Lung (tissue), 12 donors: Measurements from ENCODE around the gene PTN. TPM values are rescaled to one million over a fixed set of nuclear protein-coding genes. Genes with fewer than 3 reads are reported as not detected.

Source experiments
- ATAC-seq: fragments of 200-7000 bp; cut with Tn5 transposase; one replicate; pipeline ENCODE4 v1.9.1; 2020; ENCODE audit warnings: moderate number of reproducible peaks; ENCODE audit not compliant: insufficient read depth, low FRiP score
- DNase-seq, 3 donors: peaks; one replicate each; pipeline ENCODE4 v3.0.0-alpha.2; 2013 to 2017
- H3K27ac ChIP-seq, 2 donors: one replicate each; pipeline ENCODE4 v1.5.1; 2013; ENCODE audit warnings: mild to moderate bottlenecking in 2 of 2, moderate library complexity in 2 of 2, control low read depth in 1 of 2, inconsistent platforms in 1 of 2, low read depth in 1 of 2, low read length in 1 of 2
- H3K27me3 ChIP-seq, 3 donors: one replicate each; pipeline ENCODE4 v1.5.1; 2013; ENCODE audit warnings: low read length in 2 of 3; ENCODE audit not compliant: control insufficient read depth in 3 of 3, insufficient read depth in 3 of 3
- H3K36me3 ChIP-seq, 4 donors: one replicate each; pipeline ENCODE4 v1.5.1; 2013; ENCODE audit warnings: low read length in 4 of 4, mild to moderate bottlenecking in 1 of 4, moderate library complexity in 1 of 4; ENCODE audit not compliant: control insufficient read depth in 4 of 4, insufficient read depth in 4 of 4
- H3K4me1 ChIP-seq, 5 donors: one replicate each; pipeline ENCODE4 v1.5.1; 2013; ENCODE audit warnings: low read length in 5 of 5, mild to moderate bottlenecking in 2 of 5, moderate library complexity in 1 of 5; ENCODE audit not compliant: control insufficient read depth in 5 of 5, insufficient read depth in 5 of 5
- H3K4me3 ChIP-seq: one replicate; pipeline ENCODE4 v1.5.1; 2013; ENCODE audit warnings: mild to moderate bottlenecking, control low read depth, moderate library complexity
- H3K9ac ChIP-seq, 2 donors: one replicate each; pipeline ENCODE4 v1.5.1; 2013; ENCODE audit warnings: low read length in 2 of 2, control low read depth in 1 of 2; ENCODE audit not compliant: insufficient read depth in 1 of 2
- H3K9me3 ChIP-seq, 4 donors: one replicate each; pipeline ENCODE4 v1.5.1; 2013; ENCODE audit warnings: low read length in 3 of 4, mild to moderate bottlenecking in 1 of 4, moderate library complexity in 1 of 4; ENCODE audit not compliant: control insufficient read depth in 4 of 4, insufficient read depth in 3 of 4
- CTCF ChIP-seq: IDR thresholded peaks from 2 replicates; pipeline ENCODE4 v1.5.1; 2012; ENCODE audit warnings: mild to moderate bottlenecking; ENCODE audit errors: control extremely low read depth, extremely low read depth
- WGBS, 2 donors: extraction: QIAGEN DNeasy Blood & Tissue Kit; methylation state at CpG; one replicate each; pipeline ENCODE4 v1.1.7; 2013; 5-methylcytosine and 5-hydroxymethylcytosine counted together
- polyA plus RNA-seq, 2 donors: library from polyadenylated mRNA; stranded (reverse); fragments of 200-250 nt; gene quantifications; one replicate each; pipeline ENCODE4 v1.2.1, GENCODE V29; 2013
- total RNA-seq, 2 donors: library from RNA; depleted of rRNA in 1 of 2; stranded (reverse); fragments of >200 nt in 1 of 2; gene quantifications; one replicate each; pipeline ENCODE4 v1.2.1, GENCODE V29; 2014 to 2021
- donor health status: control.
- donor health status: control.
- donor health status: Bipolar disorder and iron deficiency.
- donor health status: healthy.
- donor health status: DM: yes; HTN: yes; CAD: no.

The PTN gene
- total and polyA plus RNA-seq, 4 donors, result 0.77 to 43.1 (median 2.6) TPM

- 88 to 95% methylated on average over 2 of the region's 2 CpGs for WGBS, 2 donors
Observed at GRCh38 chr7:137254766-137255165, 88.8 kb downstream of the PTN start.

GRCh38 chr7:137245890-137246289 lies 97.6 kb downstream of the PTN start:
- no peaks in the 10 kb centered on the region for H3K27me3 ChIP-seq
- H3K36me3 ChIP-seq, result no peaks in the 10 kb centered on the region
- H3K9me3 ChIP-seq, result no peaks in the 10 kb centered on the region
- DNase-seq, result no peak
- no peak for ATAC-seq
- no peak overlapping the region for H3K4me3 ChIP-seq
- H3K27ac ChIP-seq, result no peak overlapping the region
- no peak for TF ChIP-seq CTCF
- WGBS, 2 donors, result 90 to 96% methylated on average over 2 of the region's 2 CpGs
- H3K4me1 ChIP-seq, result peaks cover 0 to 9% (median 0%) of the 10 kb centered on the region in 5 donors
- H3K9ac ChIP-seq, result no peak overlapping the region

More at GRCh38 chr7:137254766-137255165, 88.8 kb downstream of the PTN start:
- H3K27ac ChIP-seq, result no peak overlapping the region
- no peak overlapping the region for H3K9ac ChIP-seq
- no peaks in the 10 kb centered on the region for H3K27me3 ChIP-seq
- ATAC-seq, result no peak
- no peak for DNase-seq
- H3K36me3 ChIP-seq, result no peaks in the 10 kb centered on the region
- H3K9me3 ChIP-seq, result no peaks in the 10 kb centered on the region
- TF ChIP-seq CTCF, result no peak
- no peak overlapping the region for H3K4me3 ChIP-seq
- no peaks in the 10 kb centered on the region for H3K4me1 ChIP-seq

- H3K27me3 ChIP-seq, result no peaks in the 10 kb centered on the region
- no peak for TF ChIP-seq CTCF
- no peak overlapping the region for H3K4me3 ChIP-seq
- no peaks in the 10 kb centered on the region for H3K9me3 ChIP-seq
- ATAC-seq (no peak), DNase-seq (no peak)
- H3K27ac ChIP-seq, result no peak overlapping the region
- 92 to 93% methylated on average over 4 of the region's 4 CpGs for WGBS, 2 donors
- H3K4me1 ChIP-seq, result peaks cover 0 to 9% (median 0%) of the 10 kb centered on the region in 5 donors
- H3K36me3 ChIP-seq, result no peaks in the 10 kb centered on the region
- no peak overlapping the region for H3K9ac ChIP-seq
Observed at GRCh38 chr7:137245186-137245585, 98.3 kb downstream of the PTN start.

GRCh38 chr7:137243741-137244140 lies 99.8 kb downstream of the PTN start:
- H3K9me3 ChIP-seq, result no peaks in the 10 kb centered on the region
- no peaks in the 10 kb centered on the region for H3K36me3 ChIP-seq
- no peak for ATAC-seq
- no peak for TF ChIP-seq CTCF
- no peak for DNase-seq
- no peak overlapping the region for H3K4me3 ChIP-seq
- WGBS, 2 donors, result 89 to 93% methylated on average over 8 of the region's 8 CpGs
- no peak overlapping the region for H3K27ac ChIP-seq
- no peaks in the 10 kb centered on the region for H3K27me3 ChIP-seq
- H3K9ac ChIP-seq, result no peak overlapping the region
- H3K4me1 ChIP-seq, result peaks cover 0 to 9% (median 0%) of the 10 kb centered on the region in 5 donors
